ENCODE results near the gene PADI2. TPM values are rescaled to one million over a fixed set of nuclear protein-coding genes. Genes with fewer than 3 reads are reported as not detected.

Gene PADI2
- polyA plus RNA-seq, 2 donors = 0.43 to 0.58 TPM

- no peak overlapping the region for H3K27ac ChIP-seq (ENCODE audit: low read depth in 2 of 2, low read length in 1 of 2)
- no peak overlapping the region for H3K4me3 ChIP-seq (ENCODE audit: low read depth in 1 of 2, low read length in 2 of 2)
- no peaks in the 10 kb centered on the region for H3K27me3 ChIP-seq (ENCODE audit: control insufficient read depth in 1 of 2, insufficient read depth in 2 of 2, low read length in 2 of 2)
- peaks cover 0 to 4% of the 10 kb centered on the region in 2 donors for H3K4me1 ChIP-seq (ENCODE audit: control insufficient read depth in 2 of 2, insufficient read depth in 2 of 2, low read length in 1 of 2)
- no peaks in the 10 kb centered on the region for H3K36me3 ChIP-seq (ENCODE audit: control insufficient read depth in 2 of 2, insufficient read depth in 2 of 2, low read length in 1 of 2)
- 94 to 95% methylated on average over 7 of the region's 7 CpGs for WGBS, 2 donors
- H3K9me3 ChIP-seq (ENCODE audit: control insufficient read depth in 2 of 2, insufficient read depth in 1 of 2, low read depth in 1 of 2, low read length in 1 of 2) = no peaks in the 10 kb centered on the region
These were observed 63.5 kb downstream of the PADI2 start for GRCh38 chr1:17055801-17056200.

GRCh38 chr1:17053685-17054410 lies 65.4 kb downstream of the PADI2 start, which contains the start of gene SDHB:
SDHB (minus strand) TSS chr1:17054032; CDS start chr1:17054019, 13 bp downstream.
- H3K36me3 ChIP-seq (ENCODE audit: control insufficient read depth in 2 of 2, insufficient read depth in 2 of 2, low read length in 1 of 2) = peaks cover 0 to 2% of the 10 kb centered on the region in 2 donors
- peaks cover 0 to 4% of the 10 kb centered on the region in 2 donors for H3K4me1 ChIP-seq (ENCODE audit: control insufficient read depth in 2 of 2, insufficient read depth in 2 of 2, low read length in 1 of 2)
- no peaks in the 10 kb centered on the region for H3K27me3 ChIP-seq (ENCODE audit: control insufficient read depth in 1 of 2, insufficient read depth in 2 of 2, low read length in 2 of 2)
- peak within 1 kb of the TSS; percentile 90 to 98 for H3K27ac ChIP-seq (ENCODE audit: low read depth in 2 of 2, low read length in 1 of 2)
- H3K9me3 ChIP-seq (ENCODE audit: control insufficient read depth in 2 of 2, insufficient read depth in 1 of 2, low read depth in 1 of 2, low read length in 1 of 2) = no peaks in the 10 kb centered on the region
- H3K4me3 ChIP-seq (ENCODE audit: low read depth in 1 of 2, low read length in 2 of 2) = peak within 1 kb of the TSS; percentile 90 to 92
- WGBS, 2 donors = 0% methylated on average over 44 of the region's 44 CpGs

- Histone ChIP-seq H3K36me3 (ENCODE audit: control insufficient read depth in 2 of 2, insufficient read depth in 2 of 2, low read length in 1 of 2) (peaks cover 0 to 2% of the 10 kb centered on the region in 2 donors), H3K4me3 (ENCODE audit: low read depth in 1 of 2, low read length in 2 of 2) (peak overlapping the region; percentile 90 to 92), H3K27ac (ENCODE audit: low read depth in 2 of 2, low read length in 1 of 2) (peak overlapping the region; percentile 90 to 98), H3K4me1 (ENCODE audit: control insufficient read depth in 2 of 2, insufficient read depth in 2 of 2, low read length in 1 of 2) (peaks cover 0 to 4% of the 10 kb centered on the region in 2 donors), H3K27me3 (ENCODE audit: control insufficient read depth in 1 of 2, insufficient read depth in 2 of 2, low read length in 2 of 2) (no peaks in the 10 kb centered on the region), H3K9me3 (ENCODE audit: control insufficient read depth in 2 of 2, insufficient read depth in 1 of 2, low read depth in 1 of 2, low read length in 1 of 2) (no peaks in the 10 kb centered on the region)
- 4 to 5% methylated on average over 12 of the region's 12 CpGs for WGBS, 2 donors
These were observed 66.1 kb downstream of the PADI2 start for GRCh38 chr1:17053086-17053684.

GRCh38 chr1:17052641-17053040 lies 66.6 kb downstream of the PADI2 start:
- Histone ChIP-seq H3K36me3 (ENCODE audit: control insufficient read depth in 2 of 2, insufficient read depth in 2 of 2, low read length in 1 of 2) (peaks cover 0 to 2% of the 10 kb centered on the region in 2 donors), H3K9me3 (ENCODE audit: control insufficient read depth in 2 of 2, insufficient read depth in 1 of 2, low read depth in 1 of 2, low read length in 1 of 2) (no peaks in the 10 kb centered on the region), H3K27me3 (ENCODE audit: control insufficient read depth in 1 of 2, insufficient read depth in 2 of 2, low read length in 2 of 2) (no peaks in the 10 kb centered on the region), H3K4me1 (ENCODE audit: control insufficient read depth in 2 of 2, insufficient read depth in 2 of 2, low read length in 1 of 2) (peaks cover 0 to 4% of the 10 kb centered on the region in 2 donors), H3K4me3 (ENCODE audit: low read depth in 1 of 2, low read length in 2 of 2) (peak overlapping the region in 1 of 2 donors; percentile 92), H3K27ac (ENCODE audit: low read depth in 2 of 2, low read length in 1 of 2) (no peak overlapping the region)

- Histone ChIP-seq H3K36me3 (ENCODE audit: control insufficient read depth in 2 of 2, insufficient read depth in 2 of 2, low read length in 1 of 2) (peaks cover 0 to 2% of the 10 kb centered on the region in 2 donors), H3K27ac (ENCODE audit: low read depth in 2 of 2, low read length in 1 of 2) (no peak overlapping the region), H3K4me1 (ENCODE audit: control insufficient read depth in 2 of 2, insufficient read depth in 2 of 2, low read length in 1 of 2) (peaks cover 0 to 4% of the 10 kb centered on the region in 2 donors), H3K9me3 (ENCODE audit: control insufficient read depth in 2 of 2, insufficient read depth in 1 of 2, low read depth in 1 of 2, low read length in 1 of 2) (no peaks in the 10 kb centered on the region), H3K27me3 (ENCODE audit: control insufficient read depth in 1 of 2, insufficient read depth in 2 of 2, low read length in 2 of 2) (no peaks in the 10 kb centered on the region), H3K4me3 (ENCODE audit: low read depth in 1 of 2, low read length in 2 of 2) (no peak overlapping the region)
- WGBS, 2 donors = 56 to 61% methylated on average over 1 of the region's 1 CpG
These were observed 67.2 kb downstream of the PADI2 start for GRCh38 chr1:17052038-17052437.

GRCh38 chr1:17047924-17048323 lies 71.3 kb downstream of the PADI2 start:
- H3K36me3 ChIP-seq (ENCODE audit: control insufficient read depth in 2 of 2, insufficient read depth in 2 of 2, low read length in 1 of 2) = peaks cover 0 to 6% of the 10 kb centered on the region in 2 donors
- 85 to 92% methylated on average over 5 of the region's 5 CpGs for WGBS, 2 donors
- no peak overlapping the region for H3K27ac ChIP-seq (ENCODE audit: low read depth in 2 of 2, low read length in 1 of 2)
- no peaks in the 10 kb centered on the region for H3K27me3 ChIP-seq (ENCODE audit: control insufficient read depth in 1 of 2, insufficient read depth in 2 of 2, low read length in 2 of 2)
- no peak overlapping the region for H3K4me3 ChIP-seq (ENCODE audit: low read depth in 1 of 2, low read length in 2 of 2)
- no peaks in the 10 kb centered on the region for H3K9me3 ChIP-seq (ENCODE audit: control insufficient read depth in 2 of 2, insufficient read depth in 1 of 2, low read depth in 1 of 2, low read length in 1 of 2)
- no peaks in the 10 kb centered on the region for H3K4me1 ChIP-seq (ENCODE audit: control insufficient read depth in 2 of 2, insufficient read depth in 2 of 2, low read length in 1 of 2)

GRCh38 chr1:17046334-17046657 lies 73.0 kb downstream of the PADI2 start:
- 50 to 58% methylated on average over 3 of the region's 3 CpGs for WGBS, 2 donors
- Histone ChIP-seq H3K27ac (ENCODE audit: low read depth in 2 of 2, low read length in 1 of 2) (no peak overlapping the region), H3K9me3 (ENCODE audit: control insufficient read depth in 2 of 2, insufficient read depth in 1 of 2, low read depth in 1 of 2, low read length in 1 of 2) (no peaks in the 10 kb centered on the region), H3K36me3 (ENCODE audit: control insufficient read depth in 2 of 2, insufficient read depth in 2 of 2, low read length in 1 of 2) (peaks cover 0 to 6% of the 10 kb centered on the region in 2 donors), H3K4me3 (ENCODE audit: low read depth in 1 of 2, low read length in 2 of 2) (no peak overlapping the region), H3K4me1 (ENCODE audit: control insufficient read depth in 2 of 2, insufficient read depth in 2 of 2, low read length in 1 of 2) (no peaks in the 10 kb centered on the region), H3K27me3 (ENCODE audit: control insufficient read depth in 1 of 2, insufficient read depth in 2 of 2, low read length in 2 of 2) (no peaks in the 10 kb centered on the region)

GRCh38 chr1:17045634-17046333 lies 73.5 kb downstream of the PADI2 start:
- H3K4me1 ChIP-seq (ENCODE audit: control insufficient read depth in 2 of 2, insufficient read depth in 2 of 2, low read length in 1 of 2) = no peaks in the 10 kb centered on the region
- H3K27ac ChIP-seq (ENCODE audit: low read depth in 2 of 2, low read length in 1 of 2) = peak overlapping the region in 1 of 2 donors; percentile 20
- 35 to 36% methylated on average over 9 of the region's 9 CpGs for WGBS, 2 donors
- no peaks in the 10 kb centered on the region for H3K9me3 ChIP-seq (ENCODE audit: control insufficient read depth in 2 of 2, insufficient read depth in 1 of 2, low read depth in 1 of 2, low read length in 1 of 2)
- H3K27me3 ChIP-seq (ENCODE audit: control insufficient read depth in 1 of 2, insufficient read depth in 2 of 2, low read length in 2 of 2) = no peaks in the 10 kb centered on the region
- H3K36me3 ChIP-seq (ENCODE audit: control insufficient read depth in 2 of 2, insufficient read depth in 2 of 2, low read length in 1 of 2) = peaks cover 0 to 6% of the 10 kb centered on the region in 2 donors
- H3K4me3 ChIP-seq (ENCODE audit: low read depth in 1 of 2, low read length in 2 of 2) = no peak overlapping the region

- WGBS, 2 donors = 74 to 77% methylated on average over 5 of the region's 5 CpGs
- Histone ChIP-seq H3K27ac (ENCODE audit: low read depth in 2 of 2, low read length in 1 of 2) (no peak overlapping the region), H3K27me3 (ENCODE audit: control insufficient read depth in 1 of 2, insufficient read depth in 2 of 2, low read length in 2 of 2) (no peaks in the 10 kb centered on the region), H3K4me1 (ENCODE audit: control insufficient read depth in 2 of 2, insufficient read depth in 2 of 2, low read length in 1 of 2) (no peaks in the 10 kb centered on the region), H3K4me3 (ENCODE audit: low read depth in 1 of 2, low read length in 2 of 2) (no peak overlapping the region), H3K36me3 (ENCODE audit: control insufficient read depth in 2 of 2, insufficient read depth in 2 of 2, low read length in 1 of 2) (peaks cover 0 to 10% of the 10 kb centered on the region in 2 donors), H3K9me3 (ENCODE audit: control insufficient read depth in 2 of 2, insufficient read depth in 1 of 2, low read depth in 1 of 2, low read length in 1 of 2) (no peaks in the 10 kb centered on the region)
These were observed 74.1 kb downstream of the PADI2 start for GRCh38 chr1:17045150-17045549.

Data from esophagus (tissue), 2 donors.